ENCODE results near the gene SLCO2B1.

- TF ChIP-seq CTCF (IDR thresholded peaks at IDR 0.05) = no peak
- no peak for TF ChIP-seq POLR2A (IDR thresholded peaks at IDR 0.05)
These were observed 14.8 kb downstream of the SLCO2B1 start for GRCh38 chr11:75165721-75166120.

Data from right lobe of liver (tissue), 4 donors.